NCI-H510A treated with DMSO at 0.1 percent for 48 hours (cell line): Measurements from ENCODE around the gene SERPINA5.
"Not testable (repeated sequence)": the region's sequence is repeated elsewhere in the genome, so short reads cannot be mapped to it uniquely, and the experiment has no call there.

Source experiments
- DNase-seq: peaks from one replicate; lab custom pipeline; 2025; lab: John Stamatoyannopoulos, UW

The SERPINA5 gene

GRCh38 chr14:94601884-94602391, 20.7 kb downstream of the SERPINA5 start:
- no peak for DNase-seq

GRCh38 chr14:94602722-94603121, 21.5 kb downstream of the SERPINA5 start:
- DNase-seq: no peak

GRCh38 chr14:94605361-94605760, 24.1 kb downstream of the SERPINA5 start:
- no peak for DNase-seq

- not testable (repeated sequence) for DNase-seq
These were observed 27.7 kb downstream of the SERPINA5 start for GRCh38 chr14:94608966-94609365.

GRCh38 chr14:94611179-94611578, 30.0 kb downstream of the SERPINA5 start:
- DNase-seq: no peak

- no peak for DNase-seq
These were observed 30.9 kb downstream of the SERPINA5 start, which contains the start of gene SERPINA3 for GRCh38 chr14:94612174-94612573. Gene SERPINA3 (plus strand): TSS chr14:94612391. CDS start chr14:94614442, 2,051 bp downstream.

- no peak for DNase-seq
These were observed 31.6 kb downstream of the SERPINA5 start for GRCh38 chr14:94612580-94613554.

GRCh38 chr14:94613720-94614644, 32.8 kb downstream of the SERPINA5 start:
- no peak for DNase-seq

GRCh38 chr14:94614802-94615201, 33.6 kb downstream of the SERPINA5 start:
- no peak for DNase-seq

- DNase-seq: no peak
These were observed 34.0 kb downstream of the SERPINA5 start for GRCh38 chr14:94615254-94615653.

- no peak for DNase-seq
These were observed 34.8 kb downstream of the SERPINA5 start for GRCh38 chr14:94615823-94616570.

- no peak for DNase-seq
These were observed 36.2 kb downstream of the SERPINA5 start for GRCh38 chr14:94617366-94617941.

GRCh38 chr14:94617988-94618822, 37.0 kb downstream of the SERPINA5 start:
- no peak for DNase-seq

- no peak for DNase-seq
These were observed 38.1 kb downstream of the SERPINA5 start for GRCh38 chr14:94619297-94619696.

GRCh38 chr14:94620597-94620996, 39.4 kb downstream of the SERPINA5 start:
- DNase-seq: no peak

GRCh38 chr14:94621358-94622134, 40.3 kb downstream of the SERPINA5 start:
- DNase-seq: no peak

- DNase-seq: no peak
These were observed 41.6 kb downstream of the SERPINA5 start for GRCh38 chr14:94622653-94623421.

GRCh38 chr14:94623422-94623809, 42.2 kb downstream of the SERPINA5 start:
- DNase-seq: no peak
